Measurements from ENCODE around the gene TRRAP. TPM values are rescaled to one million over a fixed set of nuclear protein-coding genes. Genes with fewer than 3 reads are reported as not detected.

TRRAP gene
- total RNA-seq, 6 donors from 2014 or later: 29.1 to 53.4 (median 37.5) TPM

GRCh38 chr7:99001482-99002147, 123.3 kb downstream of the TRRAP start:
- 84 to 92% methylated on average over 10 of the region's 10 CpGs for WGBS, 2 donors
- ATAC-seq (ENCODE audit: low FRiP score in 2 of 2) (no peak), DNase-seq (no peak)
- Histone ChIP-seq H3K27ac (peak overlapping the region in 1 of 4 donors; percentile 69), H3K4me3 (no peak overlapping the region), H3K4me1 (peaks cover 0 to 14% (median 4%) of the 10 kb centered on the region in 4 donors), H3K9me3 (no peaks in the 10 kb centered on the region), H3K27me3 (no peaks in the 10 kb centered on the region), H3K36me3 (peaks cover 20 to 86% (median 55%) of the 10 kb centered on the region in 4 donors)
- TF ChIP-seq POLR2AphosphoS5 (IDR thresholded peaks at IDR 0.05): no peak
- TF ChIP-seq CTCF (IDR thresholded peaks at IDR 0.05): no peak
- TF ChIP-seq EP300 (IDR thresholded peaks at IDR 0.05): no peak
- TF ChIP-seq POLR2A (IDR thresholded peaks at IDR 0.05): no peak

- Histone ChIP-seq H3K9me3 (no peaks in the 10 kb centered on the region), H3K4me3 (no peak overlapping the region), H3K36me3 (peaks cover 21 to 86% (median 61%) of the 10 kb centered on the region in 4 donors), H3K4me1 (peaks cover 0 to 14% (median 4%) of the 10 kb centered on the region in 4 donors), H3K27ac (peak overlapping the region in 3 of 4 donors; percentile 60 to 69 (median 67)), H3K27me3 (no peaks in the 10 kb centered on the region)
- 73 to 90% methylated on average over 12 of the region's 12 CpGs for WGBS, 2 donors
- DNase-seq: peak in 1 of 2 donors; percentile 35
- no peak for TF ChIP-seq POLR2A (IDR thresholded peaks at IDR 0.05)
- TF ChIP-seq CTCF (IDR thresholded peaks at IDR 0.05): no peak
- no peak for TF ChIP-seq EP300 (IDR thresholded peaks at IDR 0.05)
- no peak for TF ChIP-seq POLR2AphosphoS5 (IDR thresholded peaks at IDR 0.05)
- ATAC-seq (ENCODE audit: low FRiP score in 2 of 2): peak in 1 of 2 donors; percentile 32
Observed at GRCh38 chr7:99002148-99002826, 124.0 kb downstream of the TRRAP start.

GRCh38 chr7:99002827-99003212, 124.5 kb downstream of the TRRAP start:
- no peaks in the 10 kb centered on the region for H3K27me3 ChIP-seq
- H3K27ac ChIP-seq: peak overlapping the region; percentile 60 to 69 (median 66)
- H3K4me1 ChIP-seq: peaks cover 0 to 14% (median 4%) of the 10 kb centered on the region in 4 donors
- H3K9me3 ChIP-seq: no peaks in the 10 kb centered on the region
- no peak for ATAC-seq (ENCODE audit: low FRiP score in 2 of 2)
- 85 to 91% methylated on average over 17 to 20 of the region's 20 CpGs for WGBS, 2 donors
- no peak overlapping the region for H3K4me3 ChIP-seq
- peaks cover 21 to 88% (median 62%) of the 10 kb centered on the region in 4 donors for H3K36me3 ChIP-seq
- TF ChIP-seq POLR2A (IDR thresholded peaks at IDR 0.05) (no peak), EP300 (IDR thresholded peaks at IDR 0.05) (no peak), CTCF (IDR thresholded peaks at IDR 0.05) (no peak), POLR2AphosphoS5 (IDR thresholded peaks at IDR 0.05) (no peak)
- no peak for DNase-seq

GRCh38 chr7:99003419-99003818, 125.1 kb downstream of the TRRAP start:
- Histone ChIP-seq H3K9me3 (no peaks in the 10 kb centered on the region), H3K36me3 (peaks cover 25 to 94% (median 65%) of the 10 kb centered on the region in 4 donors), H3K27ac (peak overlapping the region; percentile 60 to 69 (median 66)), H3K4me3 (no peak overlapping the region), H3K27me3 (no peaks in the 10 kb centered on the region), H3K4me1 (peaks cover 0 to 14% (median 4%) of the 10 kb centered on the region in 4 donors)
- DNase-seq: no peak
- WGBS, 2 donors: 87 to 91% methylated on average over 12 to 14 of the region's 15 CpGs
- no peak for ATAC-seq (ENCODE audit: low FRiP score in 2 of 2)
- TF ChIP-seq EP300 (IDR thresholded peaks at IDR 0.05) (no peak), POLR2A (IDR thresholded peaks at IDR 0.05) (no peak), POLR2AphosphoS5 (IDR thresholded peaks at IDR 0.05) (no peak), CTCF (IDR thresholded peaks at IDR 0.05) (no peak)

All from upper lobe of left lung (tissue), 6 donors.